ENCODE measurements around the gene ANKRD44. TPM values are rescaled to one million over a fixed set of nuclear protein-coding genes. Genes with fewer than 3 reads are reported as not detected.
A peak's percentile ranks its signal among the peaks of the same experiment; 100 is the strongest.

Gene ANKRD44
- 1 to 10 TPM; 3.8 to 5.7 (median 4.7) TPM for total RNA-seq (2021; fragmentation: NEBNext Ultra II Directional; extraction: Animal tissue kit (Norgen Biotek cat#: 25700))
- long read RNA-seq = 0 reads

DNA sequence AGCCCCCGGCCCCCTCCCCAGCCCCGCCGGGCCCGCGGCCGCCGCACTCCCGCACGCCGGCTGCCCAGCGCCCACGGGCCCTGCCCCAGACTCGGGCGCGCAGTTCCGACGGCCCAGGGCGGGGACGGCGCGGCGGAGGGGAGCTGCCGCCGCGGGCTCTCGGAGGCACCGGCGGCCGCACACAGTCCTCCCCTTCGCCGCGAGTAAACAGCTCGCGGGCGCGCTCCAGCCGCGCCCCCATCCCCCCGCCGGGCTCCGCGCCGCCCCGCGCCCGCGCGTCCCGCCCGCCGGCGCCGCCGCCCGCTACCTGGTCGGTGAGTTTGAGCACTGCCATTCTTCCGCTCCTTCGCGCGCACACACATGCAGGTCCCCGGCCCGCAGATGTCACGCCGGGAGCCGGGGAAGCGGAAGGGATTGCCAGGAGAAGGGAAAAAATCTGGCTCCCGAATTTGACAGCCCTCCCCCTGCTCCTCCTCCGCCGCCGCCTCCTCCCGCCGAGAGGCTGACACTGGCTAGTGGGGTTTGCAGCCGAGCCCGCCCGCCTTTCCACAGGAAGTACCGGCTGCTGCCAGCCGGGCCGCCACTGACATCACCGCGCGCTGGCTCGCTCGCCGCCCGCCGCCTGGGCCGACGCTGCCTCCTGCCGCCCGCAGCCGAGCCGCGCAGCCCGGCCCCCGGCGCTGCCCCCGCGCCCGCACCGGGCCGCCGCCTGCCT lies at the start of gene ANKRD44:
TSS of gene ANKRD44 (minus strand) at position 510 of the 715 bp plus-strand sequence. CDS start at position 334, 176 bp downstream.
- DNase-seq = peak; percentile 87
- H3K4me1 Mint-ChIP-seq (ENCODE audit: low read depth) = peaks cover 15% of the 10 kb centered on the region
- no peaks in the 10 kb centered on the region for H3K36me3 Mint-ChIP-seq (ENCODE audit: low read depth)
- peak within 1 kb of the TSS; percentile 50; the same call in 1 of the 2 replicates for H3K27ac Mint-ChIP-seq
- H3K9me3 Mint-ChIP-seq = no peaks in the 10 kb centered on the region
- H3K27me3 Mint-ChIP-seq (ENCODE audit: insufficient read depth) = peaks cover 6% of the 10 kb centered on the region
- peak within 1 kb of the TSS; percentile 88 for H3K4me3 Mint-ChIP-seq
- peak; percentile 37 for TF ChIP-seq CTCF (IDR thresholded peaks at IDR 0.05)

GRCh38 chr2:197359859-197360258 lies 49.3 kb upstream of the ANKRD44 start:
- no peaks in the 10 kb centered on the region for H3K36me3 Mint-ChIP-seq (ENCODE audit: low read depth)
- no peaks in the 10 kb centered on the region for H3K27me3 Mint-ChIP-seq (ENCODE audit: insufficient read depth)
- peak; percentile 48 for TF ChIP-seq CTCF (IDR thresholded peaks at IDR 0.05)
- no peak for DNase-seq
- H3K4me1 Mint-ChIP-seq (ENCODE audit: low read depth) = peaks cover 27% of the 10 kb centered on the region
- H3K4me3 Mint-ChIP-seq = no peak overlapping the region
- no peaks in the 10 kb centered on the region for H3K9me3 Mint-ChIP-seq
- H3K27ac Mint-ChIP-seq = no peak overlapping the region

GRCh38 chr2:197358931-197359330 lies 48.4 kb upstream of the ANKRD44 start:
- peak; percentile 35 for DNase-seq
- Mint-ChIP-seq H3K4me1 (ENCODE audit: low read depth) (peaks cover 27% of the 10 kb centered on the region), H3K36me3 (ENCODE audit: low read depth) (no peaks in the 10 kb centered on the region), H3K27ac (no peak overlapping the region; the same call in 1 of the 2 replicates), H3K4me3 (no peak overlapping the region), H3K27me3 (ENCODE audit: insufficient read depth) (0 out of 2 replicates have a peak, but pooled peaks cover 2% of the 10 kb centered on the region), H3K9me3 (no peaks in the 10 kb centered on the region)
- no peak for TF ChIP-seq CTCF (IDR thresholded peaks at IDR 0.05)

DNA sequence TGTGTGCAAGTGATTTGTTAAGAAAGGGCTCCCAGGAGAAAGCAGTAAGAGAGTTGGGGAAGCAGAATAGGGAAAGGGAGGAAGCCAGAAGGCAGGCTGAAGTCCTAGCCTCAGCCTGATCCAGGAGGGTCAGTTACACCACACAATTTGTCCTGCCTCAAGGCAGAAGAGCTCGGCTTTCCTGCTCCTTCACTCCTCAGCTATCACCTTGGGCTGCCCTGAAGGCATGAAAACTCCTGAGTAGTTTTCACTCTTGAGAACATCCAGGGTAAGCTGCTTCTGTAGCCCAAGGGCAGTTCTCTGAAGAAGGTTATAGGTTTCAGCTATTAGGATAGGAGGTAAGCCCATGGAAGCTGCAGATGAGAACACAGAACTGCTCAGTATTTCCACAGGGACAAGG lies 47.4 kb upstream of the ANKRD44 start:
- Mint-ChIP-seq H3K4me1 (ENCODE audit: low read depth) (peaks cover 27% of the 10 kb centered on the region), H3K9me3 (no peaks in the 10 kb centered on the region), H3K36me3 (ENCODE audit: low read depth) (no peaks in the 10 kb centered on the region), H3K4me3 (no peak overlapping the region), H3K27ac (no peak overlapping the region), H3K27me3 (ENCODE audit: insufficient read depth) (0 out of 2 replicates have a peak, but pooled peaks cover 2% of the 10 kb centered on the region)
- DNase-seq = no peak
- no peak for TF ChIP-seq CTCF (IDR thresholded peaks at IDR 0.05)

GRCh38 chr2:197356136-197356535 lies 45.6 kb upstream of the ANKRD44 start:
- Mint-ChIP-seq H3K9me3 (no peaks in the 10 kb centered on the region), H3K27ac (no peak overlapping the region), H3K4me3 (no peak overlapping the region), H3K4me1 (ENCODE audit: low read depth) (peaks cover 27% of the 10 kb centered on the region), H3K27me3 (ENCODE audit: insufficient read depth) (0 out of 2 replicates have a peak, but pooled peaks cover 2% of the 10 kb centered on the region), H3K36me3 (ENCODE audit: low read depth) (peaks cover under 1% of the 10 kb centered on the region; the same call in 1 of the 2 replicates)
- peak; percentile 73 for TF ChIP-seq CTCF (IDR thresholded peaks at IDR 0.05)
- DNase-seq = no peak

All from HFFc6 (cell line).